AG10803 (cell line): Measurements from ENCODE around the gene TACR1.

Experiments used
- DNase-seq: peaks from one replicate; pipeline ENCODE4 v3.0.0; 2010; ENCODE audit warnings: low read depth
- H3K4me3 ChIP-seq: 2 replicates; pipeline ENCODE4 v1.5.1; 2011; ENCODE audit warnings: mild to moderate bottlenecking, low read length, control low read depth
- CTCF ChIP-seq: conservative IDR thresholded peaks from 2 replicates; pipeline ENCODE4 v1.5.1; 2011; ENCODE audit warnings: mild to moderate bottlenecking, low read length, control low read depth, inconsistent platforms

TACR1 gene

DNA sequence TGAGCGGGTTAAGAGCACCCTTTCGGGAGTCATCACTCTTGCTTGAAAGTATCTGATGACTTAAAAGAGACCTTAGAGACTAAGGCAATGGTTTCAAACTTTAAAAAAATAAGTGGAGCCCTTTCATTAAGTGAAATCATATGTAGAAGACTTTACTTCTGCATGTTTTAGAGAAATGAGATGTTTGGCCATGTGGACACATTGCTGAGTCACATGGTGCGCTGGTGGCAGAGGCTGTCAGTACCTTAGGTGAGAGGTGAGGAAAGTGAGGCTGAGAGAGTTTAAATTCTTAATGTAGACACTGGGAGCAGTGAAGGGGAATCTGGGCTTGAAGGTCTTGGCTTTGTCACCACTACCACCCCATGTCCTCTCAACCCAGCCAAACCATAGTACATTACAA lies 109.8 kb downstream of the TACR1 start:
- no peak overlapping the region for H3K4me3 ChIP-seq
- no peak for TF ChIP-seq CTCF
- DNase-seq = no peak

GRCh38 chr2:75088791-75089190 lies 110.5 kb downstream of the TACR1 start:
- no peak for DNase-seq
- TF ChIP-seq CTCF = no peak
- no peak overlapping the region for H3K4me3 ChIP-seq

DNA sequence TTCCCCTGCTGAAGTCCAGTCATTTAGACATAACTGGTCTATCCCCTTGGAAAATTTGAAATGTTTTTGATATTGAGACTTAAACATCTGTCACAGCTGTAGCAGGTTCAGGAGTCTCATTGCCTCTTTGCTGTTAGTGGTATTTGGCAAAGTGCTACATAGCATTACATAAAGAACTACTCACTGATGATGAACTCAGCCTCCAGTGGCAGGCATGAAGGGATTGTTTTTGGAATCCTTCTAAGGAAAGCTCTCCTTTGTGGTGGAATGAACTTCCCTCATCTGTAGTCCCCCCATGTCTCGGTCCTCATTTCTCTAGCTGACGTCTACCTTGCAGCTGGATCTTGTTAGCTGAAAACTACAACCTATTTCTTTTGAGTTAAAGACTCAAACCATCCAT lies 111.6 kb downstream of the TACR1 start:
- no peak overlapping the region for H3K4me3 ChIP-seq
- DNase-seq = peak; percentile 49
- TF ChIP-seq CTCF = no peak

DNA sequence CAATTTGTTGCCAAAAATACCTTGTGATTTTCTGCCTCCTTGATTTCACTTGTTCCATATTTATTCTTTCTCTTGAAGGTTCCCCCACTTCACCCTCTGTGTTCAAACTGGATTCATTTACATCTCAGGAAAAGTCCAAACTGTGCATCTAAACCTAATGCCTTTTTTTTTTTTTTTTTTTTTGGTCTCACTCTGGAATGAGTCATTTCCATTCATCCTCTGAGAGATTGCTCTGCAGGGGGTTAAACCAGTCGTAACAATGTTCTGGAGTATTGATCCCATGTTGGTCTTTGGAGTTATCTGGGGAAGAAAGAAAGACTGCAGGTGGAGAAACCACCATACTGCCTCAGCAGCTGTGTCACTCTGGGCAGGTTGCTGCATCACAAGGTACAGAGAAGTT lies 119.7 kb downstream of the TACR1 start:
- no peak for DNase-seq
- H3K4me3 ChIP-seq = no peak overlapping the region
- TF ChIP-seq CTCF = no peak

- H3K4me3 ChIP-seq = no peak overlapping the region
- no peak for DNase-seq
- TF ChIP-seq CTCF = no peak
Observed at GRCh38 chr2:75077909-75078308, 121.4 kb downstream of the TACR1 start.

- DNase-seq = no peak
- no peak overlapping the region for H3K4me3 ChIP-seq
- no peak for TF ChIP-seq CTCF
Observed at GRCh38 chr2:75076088-75076487, 123.2 kb downstream of the TACR1 start.

- no peak overlapping the region for H3K4me3 ChIP-seq
- DNase-seq = no peak
- TF ChIP-seq CTCF = no peak
Observed at GRCh38 chr2:75074708-75075107, 124.6 kb downstream of the TACR1 start.
